Activated CD4-positive, alpha-beta T cell treated with anti-CD3 and anti-CD28 coated beads, Interleukin-2, amount 50 U/mL, for 24 hours (primary cell): ENCODE measurements around the gene SLC17A1.

Experiments
- DNase-seq, 2 donors: peaks; one replicate each; pipeline ENCODE4 v3.0.0-alpha.2; 2020; ENCODE audit warnings: low read depth in 1 of 2, low spot score in 1 of 2

Gene SLC17A1, protein sequence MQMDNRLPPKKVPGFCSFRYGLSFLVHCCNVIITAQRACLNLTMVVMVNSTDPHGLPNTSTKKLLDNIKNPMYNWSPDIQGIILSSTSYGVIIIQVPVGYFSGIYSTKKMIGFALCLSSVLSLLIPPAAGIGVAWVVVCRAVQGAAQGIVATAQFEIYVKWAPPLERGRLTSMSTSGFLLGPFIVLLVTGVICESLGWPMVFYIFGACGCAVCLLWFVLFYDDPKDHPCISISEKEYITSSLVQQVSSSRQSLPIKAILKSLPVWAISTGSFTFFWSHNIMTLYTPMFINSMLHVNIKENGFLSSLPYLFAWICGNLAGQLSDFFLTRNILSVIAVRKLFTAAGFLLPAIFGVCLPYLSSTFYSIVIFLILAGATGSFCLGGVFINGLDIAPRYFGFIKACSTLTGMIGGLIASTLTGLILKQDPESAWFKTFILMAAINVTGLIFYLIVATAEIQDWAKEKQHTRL

GRCh38 chr6:25831532-25832306 is at the start of gene SLC17A1:
Gene SLC17A1 (minus strand): TSS chr6:25832052. CDS start chr6:25830557, 1,495 bp downstream.
- DNase-seq = no peak

DNA sequence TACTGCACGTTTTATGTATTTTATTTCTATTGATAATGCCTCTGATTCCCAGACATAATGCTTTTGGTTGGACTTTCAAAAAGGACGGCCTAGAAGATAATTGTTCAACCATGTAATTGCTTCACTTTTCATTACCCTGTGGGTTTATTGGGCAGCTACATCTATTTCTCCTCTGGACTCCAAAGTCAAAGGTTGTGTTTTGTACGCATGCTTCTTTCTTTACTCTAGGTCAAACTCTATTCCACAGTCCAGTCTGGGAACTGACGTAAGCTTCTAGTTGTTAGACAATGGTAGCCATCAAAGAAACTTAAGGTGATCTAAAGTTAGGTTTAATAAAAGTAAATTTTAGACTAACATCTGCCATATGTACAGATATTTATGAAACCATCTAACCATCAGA is 48.7 kb upstream of the SLC17A1 start:
- no peak for DNase-seq

DNA sequence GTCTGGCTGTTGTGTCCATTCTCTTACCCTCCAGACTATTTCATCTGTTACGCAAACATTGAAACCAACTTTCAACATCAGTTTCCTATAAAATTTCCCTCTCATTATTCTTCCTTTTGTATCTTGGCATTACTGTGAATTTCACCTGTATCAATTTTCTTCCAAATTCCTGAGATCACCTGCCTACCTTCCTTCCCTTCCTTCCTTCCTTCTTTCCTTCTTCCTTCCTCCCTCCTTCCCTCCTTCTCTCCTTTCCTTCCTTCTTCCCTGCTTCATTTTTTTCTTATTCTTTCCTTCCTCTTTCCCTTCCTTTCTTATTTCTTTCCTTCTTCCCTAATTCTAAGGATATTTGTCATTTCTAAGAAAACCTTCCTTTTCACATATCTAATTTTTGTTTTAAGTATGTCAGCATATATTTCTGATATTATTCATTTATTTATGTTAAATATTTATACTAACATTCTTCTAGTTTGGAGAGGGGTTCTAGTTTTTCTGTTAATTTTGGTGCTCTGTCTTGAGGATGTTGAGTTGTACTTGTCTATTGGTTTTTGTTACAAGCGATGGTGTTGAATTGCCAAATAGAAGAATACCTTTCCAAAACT is 47.0 kb upstream of the SLC17A1 start:
- no peak for DNase-seq

DNA sequence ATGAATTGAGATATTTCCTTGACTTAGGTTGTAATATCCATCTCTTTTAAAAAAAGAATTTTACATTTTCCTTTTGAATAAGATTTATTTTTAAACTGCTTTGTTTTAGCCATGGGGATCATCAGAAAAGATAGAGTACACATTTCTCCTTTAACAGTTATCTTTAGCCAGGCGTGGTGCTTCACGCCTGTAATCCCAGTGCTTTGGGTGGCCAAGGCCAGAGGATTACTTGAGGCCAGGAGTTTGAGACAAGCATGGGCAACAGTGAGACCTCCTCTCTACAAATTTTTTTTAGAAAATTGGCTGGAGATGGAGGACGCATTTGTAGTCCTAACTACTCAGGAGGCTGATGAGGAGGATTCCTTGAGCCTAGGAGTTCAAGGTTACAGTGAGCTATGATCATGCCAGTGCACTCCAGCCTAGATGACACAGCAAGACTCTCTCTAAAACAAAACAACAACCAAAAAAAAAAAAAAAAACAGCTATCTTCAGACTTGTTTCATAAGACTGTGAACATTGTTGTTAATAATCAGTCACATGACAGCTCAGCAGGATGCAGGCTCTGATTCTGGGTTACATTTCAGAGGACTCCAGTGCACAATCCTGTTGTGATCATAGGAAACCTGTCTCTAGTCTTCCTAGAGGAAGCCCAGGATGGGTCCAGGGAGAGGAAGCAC is 44.2 kb upstream of the SLC17A1 start:
- no peak for DNase-seq

- DNase-seq = no peak
Observed at GRCh38 chr6:25875563-25875905, 43.7 kb upstream of the SLC17A1 start.

- no peak for DNase-seq
Observed at GRCh38 chr6:25874822-25875562, 43.1 kb upstream of the SLC17A1 start.

- DNase-seq = no peak
Observed at GRCh38 chr6:25874118-25874517, 42.3 kb upstream of the SLC17A1 start, which contains the start of gene SLC17A3. Gene SLC17A3 (minus strand): TSS chr6:25874243. CDS start chr6:25868387, 5,856 bp downstream.

- DNase-seq = no peak
Observed at GRCh38 chr6:25872814-25873213, 41.0 kb upstream of the SLC17A1 start.

GRCh38 chr6:25869840-25870239 is 38.0 kb upstream of the SLC17A1 start:
- no peak for DNase-seq

- no peak for DNase-seq
Observed at GRCh38 chr6:25868436-25869183, 36.8 kb upstream of the SLC17A1 start.

DNA sequence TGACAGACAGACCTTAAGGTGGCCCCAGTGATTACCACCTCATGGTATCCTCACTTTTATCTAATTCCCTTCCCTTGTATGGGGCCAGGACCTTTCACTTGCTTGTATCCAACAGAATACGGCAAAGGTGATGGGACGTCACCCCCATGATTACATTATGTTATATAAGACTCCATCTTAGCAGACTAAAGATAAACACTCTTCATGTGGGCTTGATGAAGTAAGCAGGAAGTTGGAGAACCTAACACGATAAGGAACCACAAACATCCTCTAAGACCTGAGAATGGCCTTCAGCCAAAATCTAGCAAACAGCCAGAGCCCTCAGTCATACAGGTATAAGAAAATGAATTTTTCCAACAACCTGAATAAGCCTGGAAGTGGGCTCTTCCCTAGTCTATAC is 34.2 kb upstream of the SLC17A1 start:
- no peak for DNase-seq

- DNase-seq = no peak
Observed at GRCh38 chr6:25863360-25863759, 31.5 kb upstream of the SLC17A1 start.

- DNase-seq = no peak
Observed at GRCh38 chr6:25862199-25862598, 30.3 kb upstream of the SLC17A1 start.

GRCh38 chr6:25852756-25853155 is 20.9 kb upstream of the SLC17A1 start:
- DNase-seq = no peak

GRCh38 chr6:25851961-25852360 is 20.1 kb upstream of the SLC17A1 start:
- no peak for DNase-seq

DNA sequence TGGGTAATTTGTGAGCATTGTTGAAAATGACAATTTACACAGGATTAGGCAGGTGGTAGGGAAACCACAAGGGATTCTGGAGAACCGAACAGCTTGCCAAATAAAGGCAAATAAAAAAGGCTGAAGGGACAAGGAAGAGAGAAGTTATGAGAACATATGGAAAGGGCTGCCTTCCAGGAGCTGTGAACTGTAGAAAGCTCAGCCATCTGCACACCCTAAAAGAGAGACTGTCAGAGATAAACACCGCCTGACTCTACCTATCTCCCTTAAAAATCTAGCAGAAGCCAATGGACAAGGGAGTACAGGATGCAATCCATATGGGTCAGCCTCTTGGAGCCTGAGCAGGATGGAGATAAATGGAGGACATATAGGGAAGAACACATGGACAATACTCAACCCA is 12.7 kb upstream of the SLC17A1 start:
- DNase-seq = no peak

- no peak for DNase-seq
Observed at GRCh38 chr6:25842526-25842925, 10.7 kb upstream of the SLC17A1 start.

- no peak for DNase-seq
Observed at GRCh38 chr6:25835442-25836283, 3.8 kb upstream of the SLC17A1 start.

GRCh38 chr6:25834950-25835349 is 3.1 kb upstream of the SLC17A1 start:
- no peak for DNase-seq
